Left cardiac atrium (tissue), 4 donors: ENCODE measurements around the gene PCDHAC2. TPM values are rescaled to one million over a fixed set of nuclear protein-coding genes. Genes with fewer than 3 reads are reported as not detected.
A peak's percentile ranks its signal among the peaks of the same experiment; 100 is the strongest.

Source experiments
- ATAC-seq, 2 donors: fragments of 200-7000 bp; cut with Tn5 transposase; one replicate each; pipeline ENCODE4 v1.9.1; 2020; ENCODE audit warnings: mild to moderate bottlenecking in 2 of 2, moderate library complexity in 2 of 2
- DNase-seq: peaks from one replicate; pipeline ENCODE4 v3.0.0-alpha.2; 2020
- intact Hi-C, 2 donors: fragments of 100-400 bp; cut with DNase I; formaldehyde crosslinking; loops; one replicate each; pipeline versions ENCODE4 v1.14.1 to v1.15.1; 2022 to 2023
- total RNA-seq, 2 donors: library from RNA; stranded (reverse); fragmentation: NEBNext Ultra II Directional; extraction: Animal tissue kit (Norgen Biotek cat#: 25700); gene quantifications; one replicate each; pipeline ENCODE4 v1.2.1, GENCODE V29; 2021
- donor health status: DM: no; HTN: yes; CAD: no.
- donor health status: DM: no; HTN: yes; CAD: no; lungs with severe emphysema.
- donor health status: DM: yes; HTN: yes; CAD: no.
- donor health status: Dilated cardiomyopathy.

PCDHAC2 gene
- total RNA-seq, 2 donors from 2014 or later, result 1.7 to 2.9 TPM

DNA sequence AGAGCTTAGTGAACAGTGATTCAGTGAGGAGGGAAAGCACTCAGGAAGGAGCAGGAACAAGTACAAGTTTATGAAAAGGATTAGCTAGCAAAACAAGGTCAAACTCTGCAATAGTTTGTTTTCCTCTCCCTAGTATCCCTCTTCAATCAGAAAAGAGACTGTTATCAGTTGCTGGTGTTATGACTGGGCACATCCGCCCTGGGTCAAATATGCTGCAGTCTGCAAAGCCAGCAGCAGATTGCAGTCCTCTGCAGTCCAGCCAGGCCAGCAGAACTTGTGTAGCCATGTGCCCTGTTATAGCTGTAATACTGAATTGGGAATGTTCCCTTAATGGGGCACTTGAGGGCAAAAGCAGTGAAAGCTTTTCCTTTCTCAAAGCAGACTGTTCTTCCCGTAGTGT, 12.0 kb downstream of the PCDHAC2 start:
- DNase-seq (peak; percentile 32), ATAC-seq (peak; percentile 68 to 91)
- intact Hi-C loops, result no loop called here

DNA sequence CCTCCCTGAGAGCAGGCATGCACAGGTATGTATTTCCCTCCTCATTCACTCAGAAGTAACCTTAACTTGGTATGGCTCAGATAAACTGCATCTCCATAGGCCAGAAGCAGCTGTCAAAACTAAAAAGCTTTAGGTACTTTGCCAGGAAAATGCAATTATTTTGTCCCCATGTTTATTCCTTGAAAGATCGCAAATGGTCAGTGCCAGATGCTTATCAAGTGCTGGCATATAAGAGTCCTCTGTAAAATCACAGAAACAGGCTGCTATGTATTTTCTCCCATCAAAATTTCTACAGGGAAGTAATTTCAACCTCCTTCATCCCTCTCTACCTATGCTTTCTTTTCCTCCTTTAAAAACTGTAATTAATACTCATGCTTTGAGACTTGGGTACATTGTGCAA, 12.7 kb downstream of the PCDHAC2 start:
- no peak for DNase-seq
- ATAC-seq, result no peak
- intact Hi-C loops, result no loop called here

DNA sequence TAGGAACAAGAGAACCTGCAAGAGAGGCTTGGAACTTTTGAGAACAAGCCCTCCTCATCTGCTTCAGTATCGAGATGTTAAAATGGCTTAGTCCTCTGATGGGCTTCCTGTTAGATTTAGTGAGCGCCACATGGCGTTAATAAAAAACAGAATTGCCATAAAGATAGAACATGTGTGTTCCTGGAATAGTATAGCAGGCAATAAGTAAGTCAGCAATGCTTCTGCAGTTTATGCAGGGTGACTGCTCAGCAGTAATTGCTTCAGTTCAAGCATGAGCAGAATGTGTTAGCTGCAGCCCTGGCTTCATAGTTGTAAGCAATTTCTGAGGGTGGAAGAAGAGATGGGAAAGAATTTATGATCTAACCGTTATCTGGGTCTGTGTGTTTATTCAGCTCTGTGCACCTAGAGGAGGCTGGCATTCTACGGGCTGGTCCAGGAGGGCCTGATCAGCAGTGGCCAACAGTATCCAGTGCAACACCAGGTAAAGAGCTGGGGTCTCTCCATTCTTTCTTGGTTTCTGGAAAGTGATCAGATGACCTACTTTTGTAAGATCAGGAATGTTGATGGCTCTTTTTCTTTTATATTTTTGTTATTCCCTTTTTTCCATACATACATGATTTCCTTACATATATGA, 15.9 kb downstream of the PCDHAC2 start:
- ATAC-seq (no peak), DNase-seq (no peak)
- intact Hi-C loops, result no loop called here

DNA sequence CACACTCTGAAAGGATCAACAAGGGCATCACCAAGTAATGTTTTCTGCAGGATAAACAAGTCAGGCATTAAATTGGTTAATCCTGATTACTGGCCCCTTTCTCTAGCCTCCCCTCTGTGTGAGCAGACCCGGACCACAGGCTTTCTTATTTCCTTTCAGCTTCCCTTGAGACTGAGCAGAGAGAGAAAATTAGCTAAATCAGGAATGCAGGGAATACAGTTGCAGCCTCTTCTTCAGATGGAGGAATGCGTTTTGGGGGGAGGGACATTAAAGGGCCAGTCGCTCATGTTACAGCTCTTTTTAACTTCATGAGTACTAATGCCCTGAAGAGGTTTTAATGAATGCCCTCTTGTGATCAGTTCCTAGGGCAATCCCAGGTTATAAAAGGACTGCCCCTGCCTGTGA, 19.8 kb downstream of the PCDHAC2 start:
- no peak for ATAC-seq
- DNase-seq, result no peak
- intact Hi-C loops, result no loop called here

DNA sequence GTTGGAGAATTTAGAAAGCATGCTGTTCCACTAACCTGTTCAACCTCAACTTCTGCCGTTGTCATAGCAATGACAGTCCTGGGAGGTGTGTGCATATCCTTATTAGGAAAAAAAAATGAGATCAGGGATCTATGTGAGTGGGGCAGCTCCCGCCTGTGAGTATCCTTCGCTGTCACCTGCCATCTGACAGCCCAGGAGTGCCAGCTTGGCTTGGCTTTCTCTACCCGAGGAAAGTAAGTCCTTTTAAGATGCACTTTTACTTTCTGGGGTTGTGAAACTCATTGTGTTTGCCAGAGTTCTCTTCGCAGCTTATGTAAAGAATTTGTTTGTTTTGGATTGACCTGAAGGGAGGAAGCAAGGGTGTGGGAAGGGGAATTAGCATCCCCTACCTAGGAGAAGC, 21.8 kb downstream of the PCDHAC2 start:
- ATAC-seq (no peak), DNase-seq (no peak)
- intact Hi-C loops, result no loop called here

DNA sequence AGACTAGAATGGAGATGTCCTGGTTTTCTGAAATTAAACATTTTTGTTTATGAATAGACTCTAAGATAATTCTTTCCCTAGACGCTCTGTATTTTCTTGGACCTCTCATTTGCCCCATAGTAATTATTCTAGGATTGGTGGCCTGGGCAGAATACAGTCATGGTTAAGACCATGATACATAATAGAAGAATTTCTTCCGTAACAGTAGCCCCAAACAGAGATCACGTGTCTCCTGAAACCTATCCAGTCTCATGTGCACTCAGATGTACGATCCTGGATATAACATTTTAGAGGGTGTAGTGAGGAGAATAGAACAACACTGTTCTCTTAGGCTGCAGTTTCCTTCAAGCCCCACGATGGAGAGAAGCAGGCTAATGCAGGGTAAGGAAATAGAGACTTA, 22.3 kb downstream of the PCDHAC2 start:
- intact Hi-C loops, result no loop called here
- ATAC-seq, result peak in 1 of 2 donors; percentile 26
- DNase-seq, result no peak

DNA sequence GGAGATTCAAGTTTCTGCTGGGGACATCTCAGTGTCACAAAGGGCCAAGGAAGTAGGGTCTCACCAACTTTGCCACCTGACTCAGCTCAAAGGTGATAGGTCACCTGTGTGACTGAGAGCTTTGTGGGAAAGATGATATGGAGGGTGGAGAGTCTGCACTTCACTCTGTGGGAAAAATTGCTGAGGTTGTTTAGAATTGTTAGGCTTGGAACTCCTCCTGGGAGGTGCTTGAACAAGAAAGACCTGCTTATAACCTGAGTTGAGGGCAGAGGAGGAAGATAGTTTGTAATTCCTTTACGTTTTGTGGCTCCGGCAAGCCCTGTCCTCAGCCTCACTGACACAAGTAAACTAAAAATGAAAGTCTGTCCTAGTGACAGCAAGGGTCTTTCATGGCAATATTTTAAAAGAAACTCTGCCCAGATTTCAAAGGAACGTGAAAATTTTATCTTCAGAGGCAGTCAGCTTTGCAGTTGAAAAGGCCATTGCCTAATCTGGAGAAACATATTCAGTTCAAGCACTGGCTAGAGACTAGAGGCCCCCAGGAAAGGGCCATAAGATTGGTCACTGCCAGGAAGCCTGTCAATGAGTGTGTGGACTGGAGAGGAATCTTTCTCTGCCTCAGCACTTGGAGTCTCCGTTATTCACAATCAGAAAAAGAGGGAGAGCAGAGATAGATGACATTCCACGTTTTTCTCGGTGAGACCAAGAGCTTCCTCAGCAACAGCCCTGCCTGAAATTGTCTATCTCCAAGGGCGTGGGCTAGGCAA, 23.2 kb downstream of the PCDHAC2 start:
- intact Hi-C loops, result no loop called here
- DNase-seq (no peak), ATAC-seq (no peak)

DNA sequence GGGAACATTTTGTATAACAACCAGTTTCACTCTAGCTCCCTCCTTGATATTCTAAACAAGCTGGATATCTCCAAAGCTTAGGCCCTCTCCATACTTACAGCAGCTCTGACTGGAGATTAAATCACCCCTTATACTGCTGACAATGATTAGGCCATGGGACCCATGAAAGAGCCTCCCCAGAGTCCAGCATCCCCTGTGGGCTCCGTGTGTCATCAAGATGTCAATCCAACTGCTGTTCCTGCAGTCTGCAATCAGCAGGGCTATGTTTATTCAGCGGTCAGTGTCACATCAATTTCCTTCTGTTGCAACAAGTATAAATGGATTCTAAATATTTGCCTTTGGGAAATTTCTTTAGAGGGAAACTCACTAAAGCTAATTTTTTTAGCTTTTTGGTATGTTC, 26.6 kb downstream of the PCDHAC2 start:
- intact Hi-C loops, result no loop called here
- DNase-seq (no peak), ATAC-seq (no peak)

DNA sequence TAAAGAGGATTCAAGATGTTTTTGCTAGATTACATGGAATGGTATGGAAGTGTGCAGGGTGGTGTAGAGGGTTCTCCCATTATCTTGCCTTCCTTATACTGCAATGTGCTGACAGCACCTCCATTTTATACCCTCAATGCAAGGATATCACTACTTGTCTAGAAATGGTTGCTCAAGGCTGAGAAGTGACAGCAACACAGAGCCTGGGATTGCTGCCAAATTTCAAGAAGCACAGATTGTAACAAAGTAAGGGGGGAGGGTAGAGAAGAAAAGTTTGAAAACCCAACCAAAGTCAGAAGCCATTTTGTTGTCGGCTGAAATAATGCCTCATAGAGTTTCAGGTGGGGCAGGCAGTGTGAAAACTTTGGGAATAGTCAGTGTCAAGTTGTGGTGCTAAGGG, 29.8 kb downstream of the PCDHAC2 start:
- ATAC-seq, result no peak

DNA sequence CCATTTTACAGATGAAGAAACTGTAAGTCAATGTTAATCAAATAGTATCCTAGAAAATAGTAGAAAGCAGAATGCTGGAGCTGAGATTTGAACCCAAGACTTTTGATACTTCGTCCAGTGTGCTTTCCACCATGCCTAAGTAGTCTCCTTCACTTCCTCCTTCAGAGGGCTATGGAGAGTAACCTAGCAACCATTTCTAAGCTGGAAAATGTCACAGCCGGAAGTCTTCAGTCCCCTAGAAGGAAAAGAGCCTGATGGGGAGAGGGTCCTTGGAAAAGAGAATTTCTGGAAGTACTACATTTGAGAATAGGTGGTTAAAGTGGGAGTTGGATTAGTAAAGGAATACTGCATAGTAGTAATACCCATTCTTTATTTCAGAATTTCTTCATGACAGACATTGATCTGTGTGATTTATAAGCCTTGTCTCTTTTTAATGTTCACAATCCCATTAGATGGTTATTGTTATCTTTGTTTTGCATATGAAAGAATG, 32.7 kb downstream of the PCDHAC2 start:
- intact Hi-C loops, result no loop called here

More for the DNA sequence above, 29.8 kb downstream of the PCDHAC2 start:
- DNase-seq, result no peak
- intact Hi-C loops, result no loop called here

DNA sequence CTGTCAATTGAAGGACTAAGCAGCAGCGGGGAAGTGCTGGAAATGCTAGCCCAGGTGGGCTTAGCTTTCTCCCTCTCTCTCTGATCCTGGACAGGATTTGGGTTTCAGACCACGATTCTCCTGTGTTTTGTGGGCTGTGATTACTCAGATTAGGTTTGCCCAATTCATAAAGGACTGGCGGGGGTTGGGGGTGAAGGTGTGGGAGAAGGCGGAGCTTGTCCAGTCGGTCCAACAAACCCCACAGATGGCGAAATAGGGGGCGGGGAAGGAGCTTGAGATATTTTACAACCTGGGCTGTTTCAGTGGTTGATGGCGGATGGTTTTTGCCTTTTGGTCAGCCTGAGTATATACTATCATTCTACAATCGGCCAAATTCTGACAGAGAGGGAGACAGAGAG, 35.2 kb downstream of the PCDHAC2 start:
- intact Hi-C loops, result no loop called here
- ATAC-seq (peak; percentile 60 to 89), DNase-seq (peak; percentile 35)

More for the DNA sequence above, 32.7 kb downstream of the PCDHAC2 start:
- DNase-seq, result no peak
- ATAC-seq, result no peak

DNA sequence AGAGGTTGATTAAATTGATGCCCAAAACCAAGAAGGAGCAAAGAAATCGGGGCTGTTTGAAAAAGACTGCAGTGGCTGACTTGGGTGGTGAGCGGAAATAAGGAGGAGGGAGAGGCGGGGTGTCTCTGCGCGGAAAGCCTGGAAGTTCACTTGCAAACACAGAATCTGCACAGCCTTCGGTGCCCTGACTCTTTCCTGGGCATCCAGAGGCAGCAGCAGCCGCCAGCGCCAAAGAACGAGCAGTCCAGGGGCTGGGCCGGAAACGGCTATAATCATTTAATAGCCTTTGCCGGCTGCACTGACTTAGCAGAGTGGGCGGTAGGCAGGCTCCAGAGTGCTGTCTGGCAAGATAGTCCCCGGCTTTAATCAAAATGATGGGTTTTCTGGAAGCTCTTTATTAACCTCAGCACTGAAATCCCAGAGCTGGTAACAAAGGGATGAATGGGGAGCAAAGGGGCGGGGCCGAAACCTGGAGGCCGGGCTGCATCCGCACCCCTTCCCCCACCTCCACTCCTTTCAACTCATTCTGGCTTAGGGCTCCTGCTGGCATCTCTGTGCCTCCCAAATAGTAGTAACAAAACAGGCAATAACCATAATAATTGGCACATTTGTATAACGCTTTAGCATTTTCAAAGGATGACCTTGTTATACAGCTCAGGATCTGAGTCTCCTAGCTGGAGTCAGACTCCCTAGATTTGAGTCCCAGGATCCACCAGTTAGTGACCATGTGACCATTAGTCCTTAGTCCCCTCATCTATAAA, 35.7 kb downstream of the PCDHAC2 start:
- DNase-seq, result peak; percentile 32
- ATAC-seq, result peak; percentile 64 to 75
- intact Hi-C loops, result no loop called here

DNA sequence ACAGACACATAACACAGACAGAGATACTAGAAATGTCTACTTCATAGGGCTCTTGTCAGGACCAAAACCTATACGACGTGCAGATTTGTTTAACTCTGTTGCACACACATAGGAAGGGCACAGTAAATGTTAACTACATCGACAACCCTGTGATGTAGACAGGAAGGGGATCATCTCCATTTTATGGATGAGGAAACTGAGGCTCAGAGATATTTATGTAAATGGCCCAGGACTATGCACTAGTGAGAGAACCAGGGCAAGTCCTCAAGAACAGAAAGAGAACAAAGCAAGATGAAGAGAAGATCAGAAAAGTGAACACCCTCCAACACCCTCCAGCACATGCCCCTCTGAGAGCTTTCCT, 36.3 kb downstream of the PCDHAC2 start:
- intact Hi-C loops, result no loop called here
- no peak for DNase-seq
- ATAC-seq, result no peak

DNA sequence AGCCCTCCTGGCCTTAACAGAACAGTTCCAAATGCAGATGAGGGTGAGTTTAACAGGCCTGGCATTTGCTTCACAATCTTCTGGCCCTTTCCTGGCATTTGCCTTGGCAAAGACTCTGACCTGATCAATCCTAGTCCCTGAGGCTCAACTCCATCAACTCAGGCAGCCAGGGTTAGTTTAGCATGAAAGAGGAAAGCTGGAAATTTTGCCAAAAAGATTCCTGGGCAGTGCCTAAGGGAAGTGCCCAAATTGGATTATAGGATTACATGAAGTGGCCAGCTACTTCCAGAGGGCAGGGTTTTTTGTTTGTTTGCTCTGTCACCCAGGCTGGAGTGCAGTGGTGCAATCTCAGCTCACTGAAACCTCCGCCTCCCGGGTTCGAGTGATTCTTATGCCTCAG, 36.8 kb downstream of the PCDHAC2 start:
- DNase-seq (no peak), ATAC-seq (no peak)
- intact Hi-C loops, result no loop called here

DNA sequence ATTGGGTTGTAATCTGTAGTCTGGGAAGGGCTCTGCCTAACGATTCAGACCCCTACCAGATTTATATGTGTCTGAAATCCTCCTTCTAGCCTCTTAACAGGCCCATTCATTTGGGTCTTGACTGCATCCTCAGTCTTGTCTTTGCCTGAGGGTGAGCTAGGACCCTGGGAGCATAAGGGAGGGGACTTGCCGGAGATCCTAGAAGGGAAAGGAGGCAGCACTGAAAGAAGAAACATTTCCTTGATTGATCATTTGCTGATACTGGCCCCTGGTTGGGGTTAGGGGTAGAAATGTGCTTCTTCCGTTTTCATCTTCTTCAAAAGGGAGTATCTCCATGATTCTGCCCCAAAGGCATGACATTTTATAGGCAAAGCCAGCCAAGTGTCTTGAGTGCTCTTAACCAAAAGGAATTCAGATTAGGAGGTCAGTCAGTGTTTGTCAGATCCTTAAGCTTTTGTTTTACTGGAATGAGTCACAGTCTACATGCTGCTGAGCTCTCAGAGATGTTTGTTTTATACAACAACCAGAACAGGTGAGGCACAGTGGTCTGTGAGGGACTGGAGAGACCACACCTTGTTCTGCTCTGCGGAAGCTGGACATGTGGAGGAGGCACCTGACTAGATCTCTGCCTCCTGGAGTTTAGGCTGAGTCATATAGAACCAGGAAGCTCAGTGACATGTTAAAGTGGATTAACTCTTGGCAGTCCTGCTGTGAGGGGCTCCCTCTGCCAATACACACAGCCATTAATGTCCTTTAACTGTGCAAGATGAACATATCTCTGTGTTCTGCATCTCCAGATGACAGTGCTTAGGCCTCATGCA, 37.7 kb downstream of the PCDHAC2 start:
- DNase-seq, result no peak
- ATAC-seq, result peak in 1 of 2 donors; percentile 57
- intact Hi-C loops, result no loop called here

DNA sequence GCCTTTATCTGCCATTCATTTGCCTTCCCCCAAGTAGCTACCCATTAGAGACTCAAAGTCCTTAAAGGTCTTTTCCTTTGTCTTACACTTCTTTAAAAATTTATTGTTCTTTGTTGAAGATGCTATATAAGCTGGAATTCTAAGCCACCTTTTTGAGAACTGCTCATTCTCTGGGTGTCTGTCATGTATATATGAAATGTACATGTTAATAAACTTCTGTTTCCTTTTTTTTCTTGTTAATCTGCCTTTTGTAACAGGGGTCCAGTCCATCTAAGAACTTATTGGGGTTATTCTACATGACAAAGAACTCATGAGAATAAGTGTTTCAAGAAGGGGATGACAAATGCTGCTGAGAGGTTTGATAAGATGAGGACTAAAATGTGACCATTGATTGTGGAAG, 41.5 kb downstream of the PCDHAC2 start:
- ATAC-seq (no peak), DNase-seq (no peak)
- intact Hi-C loops, result no loop called here

DNA sequence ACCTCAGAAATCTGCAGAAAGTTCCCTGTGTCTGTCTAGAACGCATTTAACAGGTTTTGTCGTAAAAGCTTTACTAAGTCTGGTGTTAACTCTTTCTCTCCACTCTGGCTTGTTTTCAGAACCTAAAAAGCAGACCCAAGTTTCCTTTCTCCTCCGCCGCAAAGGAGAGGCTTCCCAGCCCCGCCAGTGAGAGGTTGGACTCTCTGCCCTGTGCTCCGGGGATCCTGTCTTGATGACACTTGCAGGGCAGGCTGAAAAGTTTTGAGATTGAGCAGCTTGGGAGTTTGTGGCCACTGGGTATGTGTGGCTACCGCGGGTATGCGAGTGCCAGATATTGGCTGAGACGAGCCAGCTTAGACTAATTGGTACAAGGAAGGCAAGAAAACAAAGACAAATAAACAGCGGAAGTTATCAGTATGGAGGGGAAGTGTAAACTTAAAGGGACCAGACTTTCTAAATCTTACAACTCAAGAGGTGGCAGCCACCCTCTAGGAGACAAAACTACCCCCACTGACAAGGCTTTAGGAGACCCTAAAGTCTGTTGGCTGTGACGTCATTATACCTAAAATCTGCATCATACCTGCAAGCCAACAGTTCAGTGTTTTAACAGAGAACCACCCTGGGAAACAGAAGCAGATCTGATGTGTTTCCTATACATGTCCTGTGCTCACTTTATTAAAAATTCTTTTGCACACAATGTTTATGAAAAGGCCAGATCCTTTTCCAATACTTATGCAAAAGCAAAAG, 43.9 kb downstream of the PCDHAC2 start:
- DNase-seq (no peak), ATAC-seq (no peak)
- intact Hi-C loops, result no loop called here

DNA sequence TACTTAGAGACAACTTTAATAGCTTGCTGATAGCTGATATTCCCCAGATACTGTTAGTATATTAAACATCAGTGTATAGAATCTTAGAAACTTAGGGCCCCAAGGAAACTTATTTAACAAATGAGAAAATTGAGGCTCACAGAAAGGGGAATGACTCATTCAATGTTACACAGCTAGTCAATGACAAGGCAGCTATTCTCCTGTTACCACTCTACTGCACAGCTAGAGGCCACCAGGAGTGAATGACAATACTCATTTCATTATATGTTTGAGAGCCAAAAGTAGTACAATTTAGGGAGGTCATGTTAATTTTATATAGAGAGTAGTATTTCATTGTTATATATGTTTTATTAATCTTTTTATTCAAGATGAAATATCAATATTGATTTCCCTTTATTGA, 51.7 kb downstream of the PCDHAC2 start:
- intact Hi-C loops, result no loop called here
- no peak for ATAC-seq

More for the DNA sequence above, 51.7 kb downstream of the PCDHAC2 start:
- no peak for DNase-seq
